Ishikawa (cell line): ENCODE results near the gene INCA1.

ENCODE experiments used
- EGR1 ChIP-seq: IDR thresholded peaks from 2 replicates; pipeline ENCODE4 v1.6.1; 2012
- FOXM1 ChIP-seq: IDR thresholded peaks from 2 replicates; pipeline ENCODE4 v1.6.1; 2012; ENCODE audit warnings: low read depth, borderline replicate concordance
- YY1 ChIP-seq: IDR thresholded peaks from 2 replicates; pipeline ENCODE4 v1.6.1; 2012; ENCODE audit warnings: low read depth
- TF ChIP-seq, protein P1 (sequence below): IDR thresholded peaks from 2 replicates; pipeline ENCODE4 v1.6.1; 2012
- TF ChIP-seq, protein P2 (sequence below): IDR thresholded peaks from 2 replicates; pipeline ENCODE4 v1.6.1; 2012; ENCODE audit warnings: low read depth, mild to moderate bottlenecking

DNA sequence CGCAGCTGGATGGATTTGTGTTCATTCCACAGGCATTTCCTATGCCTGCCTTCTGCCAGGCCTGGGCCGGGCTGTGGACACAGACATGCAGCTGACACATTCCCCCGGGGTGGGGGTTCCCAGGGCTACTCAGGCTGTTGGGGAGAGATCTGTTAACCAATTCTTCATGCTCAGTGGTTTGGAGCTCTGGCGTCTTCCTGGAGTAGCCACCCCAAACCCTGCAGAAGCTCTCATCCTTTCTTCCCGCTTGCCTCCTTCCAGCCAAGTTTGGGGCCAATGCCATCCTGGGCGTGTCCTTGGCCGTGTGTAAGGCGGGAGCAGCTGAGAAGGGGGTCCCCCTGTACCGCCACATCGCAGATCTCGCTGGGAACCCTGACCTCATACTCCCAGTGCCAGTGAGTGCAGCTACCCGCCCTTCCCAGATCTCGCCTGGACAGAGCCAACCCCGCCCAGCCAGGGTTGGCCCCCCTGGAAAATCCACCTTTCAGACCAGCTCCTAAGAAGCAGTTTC is 43.8 kb downstream of the INCA1 start:
- TF ChIP-seq, protein P1, sequence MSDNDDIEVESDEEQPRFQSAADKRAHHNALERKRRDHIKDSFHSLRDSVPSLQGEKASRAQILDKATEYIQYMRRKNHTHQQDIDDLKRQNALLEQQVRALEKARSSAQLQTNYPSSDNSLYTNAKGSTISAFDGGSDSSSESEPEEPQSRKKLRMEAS, result no peak; the same call in 1 of the 2 replicates
- TF ChIP-seq, protein P2, sequence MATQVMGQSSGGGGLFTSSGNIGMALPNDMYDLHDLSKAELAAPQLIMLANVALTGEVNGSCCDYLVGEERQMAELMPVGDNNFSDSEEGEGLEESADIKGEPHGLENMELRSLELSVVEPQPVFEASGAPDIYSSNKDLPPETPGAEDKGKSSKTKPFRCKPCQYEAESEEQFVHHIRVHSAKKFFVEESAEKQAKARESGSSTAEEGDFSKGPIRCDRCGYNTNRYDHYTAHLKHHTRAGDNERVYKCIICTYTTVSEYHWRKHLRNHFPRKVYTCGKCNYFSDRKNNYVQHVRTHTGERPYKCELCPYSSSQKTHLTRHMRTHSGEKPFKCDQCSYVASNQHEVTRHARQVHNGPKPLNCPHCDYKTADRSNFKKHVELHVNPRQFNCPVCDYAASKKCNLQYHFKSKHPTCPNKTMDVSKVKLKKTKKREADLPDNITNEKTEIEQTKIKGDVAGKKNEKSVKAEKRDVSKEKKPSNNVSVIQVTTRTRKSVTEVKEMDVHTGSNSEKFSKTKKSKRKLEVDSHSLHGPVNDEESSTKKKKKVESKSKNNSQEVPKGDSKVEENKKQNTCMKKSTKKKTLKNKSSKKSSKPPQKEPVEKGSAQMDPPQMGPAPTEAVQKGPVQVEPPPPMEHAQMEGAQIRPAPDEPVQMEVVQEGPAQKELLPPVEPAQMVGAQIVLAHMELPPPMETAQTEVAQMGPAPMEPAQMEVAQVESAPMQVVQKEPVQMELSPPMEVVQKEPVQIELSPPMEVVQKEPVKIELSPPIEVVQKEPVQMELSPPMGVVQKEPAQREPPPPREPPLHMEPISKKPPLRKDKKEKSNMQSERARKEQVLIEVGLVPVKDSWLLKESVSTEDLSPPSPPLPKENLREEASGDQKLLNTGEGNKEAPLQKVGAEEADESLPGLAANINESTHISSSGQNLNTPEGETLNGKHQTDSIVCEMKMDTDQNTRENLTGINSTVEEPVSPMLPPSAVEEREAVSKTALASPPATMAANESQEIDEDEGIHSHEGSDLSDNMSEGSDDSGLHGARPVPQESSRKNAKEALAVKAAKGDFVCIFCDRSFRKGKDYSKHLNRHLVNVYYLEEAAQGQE, result no peak
- no peak for TF ChIP-seq EGR1
- no peak for TF ChIP-seq YY1
- TF ChIP-seq FOXM1, result no peak
